HEK293 (cell line): ENCODE measurements around the gene OR10Z1.

Experiments
- CTCF ChIA-PET: fragments of 350-600 bp; formaldehyde crosslinking; extraction: SDS; loops from one replicate; lab custom pipeline; 2021; ENCODE audit warnings: antibody characterized with exemption; lab: Yijun Ruan, JAX
- POLR2A ChIA-PET: fragments of 300-600 bp; formaldehyde crosslinking; extraction: SDS; loops from one replicate; lab custom pipeline; 2020; ENCODE audit warnings: antibody characterized with exemption, inconsistent platforms; lab: Yijun Ruan, JAX
- H3K27ac ChIP-seq: fragments of 200-500 bp; sonication (Bioruptor generic); 2 replicates; pipeline ENCODE4 v1.5.1; 2014; ENCODE audit warnings: low read depth, low read length, control low read depth, inconsistent platforms; ENCODE audit errors: extremely low read depth
- H3K36me3 ChIP-seq, 2 experiments: fragments of 200-500 bp in 1 of 2; sonication (Bioruptor generic) in 1 of 2; 1 replicate in 1 of 2; 2 replicates in 1 of 2; pipeline ENCODE4 v1.5.1; 2014 to 2017; ENCODE audit warnings: inconsistent platforms in 2 of 2, low read length in 2 of 2; ENCODE audit not compliant: control insufficient read depth in 2 of 2, insufficient read depth in 1 of 2
- H3K4me1 ChIP-seq: fragments of 200-500 bp; sonication (Bioruptor generic); 2 replicates; pipeline ENCODE4 v1.5.1; 2014; ENCODE audit warnings: mild to moderate bottlenecking, low read length, inconsistent platforms; ENCODE audit not compliant: control insufficient read depth, insufficient read depth
- H3K4me3 ChIP-seq: 2 replicates; pipeline ENCODE4 v1.5.1; 2011; ENCODE audit warnings: low read depth, mild to moderate bottlenecking, control low read depth, low read length, moderate library complexity
- H3K9me3 ChIP-seq: fragments of 200-500 bp; sonication (Bioruptor generic); 2 replicates; pipeline ENCODE4 v1.5.1; 2014; ENCODE audit warnings: low read depth, low read length, inconsistent platforms; ENCODE audit not compliant: control insufficient read depth, insufficient read depth
- BCL11B ChIP-seq: fragments of 450-650 bp; formaldehyde crosslinking; IDR thresholded peaks from 2 replicates; pipeline ENCODE4 v1.5.1; 2016; ENCODE audit warnings: low read depth, missing biosample characterization, missing genetic modification characterization
- KLF7 ChIP-seq: fragments of 450-650 bp; formaldehyde crosslinking; IDR thresholded peaks from 2 replicates; pipeline ENCODE4 v1.5.1; 2016; ENCODE audit warnings: missing biosample characterization, missing genetic modification characterization, borderline replicate concordance
- KLF9 ChIP-seq: fragments of 450-650 bp; formaldehyde crosslinking; IDR thresholded peaks from 2 replicates; pipeline ENCODE4 v1.5.1; 2016; ENCODE audit warnings: missing biosample characterization, missing genetic modification characterization, low read depth
- MYNN ChIP-seq: fragments of 450-650 bp; formaldehyde crosslinking; IDR thresholded peaks from 2 replicates; pipeline ENCODE4 v1.5.1; 2016; ENCODE audit warnings: missing biosample characterization, missing genetic modification characterization, borderline replicate concordance
- PATZ1 ChIP-seq: fragments of 450-650 bp; formaldehyde crosslinking; IDR thresholded peaks from 2 replicates; pipeline ENCODE4 v1.5.1; 2016; ENCODE audit warnings: missing biosample characterization, missing genetic modification characterization
- SCRT2 ChIP-seq: fragments of 450-650 bp; formaldehyde crosslinking; IDR thresholded peaks from 2 replicates; pipeline ENCODE4 v1.5.1; 2016; ENCODE audit warnings: missing biosample characterization, missing genetic modification characterization
- ZNF155 ChIP-seq: fragments of 450-650 bp; formaldehyde crosslinking; IDR thresholded peaks from 2 replicates; pipeline ENCODE4 v1.5.1; 2016; ENCODE audit warnings: missing biosample characterization, missing genetic modification characterization
- ZNF398 ChIP-seq: fragments of 450-650 bp; formaldehyde crosslinking; IDR thresholded peaks from 2 replicates; pipeline ENCODE4 v1.5.1; 2017; ENCODE audit warnings: missing biosample characterization, missing genetic modification characterization
- ZNF426 ChIP-seq: fragments of 450-650 bp; formaldehyde crosslinking; IDR thresholded peaks from 2 replicates; pipeline ENCODE4 v1.5.1; 2017; ENCODE audit warnings: missing biosample characterization, missing genetic modification characterization, mild to moderate bottlenecking, inconsistent platforms, moderate library complexity
- ZNF488 ChIP-seq: fragments of 450-650 bp; formaldehyde crosslinking; IDR thresholded peaks from 2 replicates; pipeline ENCODE4 v1.5.1; 2016; ENCODE audit warnings: missing biosample characterization, missing genetic modification characterization
- ZNF518A ChIP-seq: fragments of 450-650 bp; formaldehyde crosslinking; conservative IDR thresholded peaks from 2 replicates; pipeline ENCODE4 v1.5.1; 2016; ENCODE audit warnings: low read depth, missing biosample characterization, missing genetic modification characterization
- ZNF707 ChIP-seq: fragments of 450-650 bp; formaldehyde crosslinking; IDR thresholded peaks from 2 replicates; pipeline ENCODE4 v1.5.1; 2016; ENCODE audit warnings: missing biosample characterization, missing genetic modification characterization
- ZNF843 ChIP-seq: fragments of 450-650 bp; formaldehyde crosslinking; IDR thresholded peaks from 2 replicates; pipeline ENCODE4 v1.5.1; 2016; ENCODE audit warnings: missing biosample characterization, missing genetic modification characterization

OR10Z1 gene

GRCh38 chr1:158646465-158646864, 41.4 kb downstream of the OR10Z1 start:
- Histone ChIP-seq H3K27ac (no peak overlapping the region), H3K36me3 (no peaks in the 10 kb centered on the region), H3K4me1 (no peaks in the 10 kb centered on the region), H3K9me3 (no peaks in the 10 kb centered on the region), H3K4me3 (no peak overlapping the region)
- ChIA-PET POLR2A (no interaction called here), CTCF (no interaction called here)
- TF ChIP-seq ZNF843 (tag by site-specific recombination) (no peak), ZNF707 (tag by site-specific recombination) (no peak), ZNF426 (tag by site-specific recombination) (no peak), ZNF155 (tag by site-specific recombination) (no peak), ZNF398 (tag by site-specific recombination) (no peak), SCRT2 (tag by site-specific recombination) (no peak), PATZ1 (no peak), MYNN (tag by site-specific recombination) (no peak), KLF9 (tag by site-specific recombination) (no peak)

- TF ChIP-seq KLF7 = no peak
- no peak for TF ChIP-seq ZNF426 (tag by site-specific recombination)
- TF ChIP-seq ZNF518A (tag by site-specific recombination) = no peak
- TF ChIP-seq BCL11B (tag by site-specific recombination) = no peak
- no peak for TF ChIP-seq ZNF488 (tag by site-specific recombination)
- POLR2A ChIA-PET = no interaction called here
- no peaks in the 10 kb centered on the region for H3K36me3 ChIP-seq
- no peaks in the 10 kb centered on the region for H3K9me3 ChIP-seq
- no peak overlapping the region for H3K4me3 ChIP-seq
- no peak overlapping the region for H3K27ac ChIP-seq
- H3K4me1 ChIP-seq = no peaks in the 10 kb centered on the region
- CTCF ChIA-PET = no interaction called here
These were observed 44.0 kb downstream of the OR10Z1 start for GRCh38 chr1:158649052-158649451.
